ENCODE results near the gene DNAH3.

DNA sequence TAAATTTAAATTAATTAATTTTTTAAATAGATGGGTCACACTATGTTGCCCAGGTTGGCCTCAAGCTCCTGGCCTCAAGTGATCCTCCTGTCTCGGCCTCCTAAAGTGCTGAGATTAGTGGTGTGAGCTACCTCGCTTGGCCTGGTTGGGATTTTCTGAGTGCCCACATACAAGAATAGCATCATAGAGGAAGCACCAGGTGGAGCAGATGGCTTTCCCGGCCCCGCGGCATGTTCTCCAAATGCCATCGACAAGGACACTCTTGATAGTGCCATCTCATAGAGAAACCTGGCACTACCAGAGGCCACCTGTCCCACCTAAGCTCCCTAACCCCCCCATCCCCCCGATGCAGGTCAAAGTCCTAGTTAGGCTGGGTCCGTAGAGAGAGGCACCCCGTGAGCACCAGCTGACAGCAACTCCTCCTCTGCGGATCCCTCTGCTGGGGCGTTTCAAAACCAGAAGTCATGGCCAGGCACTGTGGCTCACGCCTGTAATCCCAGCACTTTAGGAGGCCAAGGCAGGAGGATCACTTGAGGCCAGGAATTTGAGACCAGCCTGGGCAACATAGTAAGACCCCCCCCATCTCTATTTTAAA is 65.9 kb downstream of the DNAH3 start:
- TF ChIP-seq, protein P1, sequence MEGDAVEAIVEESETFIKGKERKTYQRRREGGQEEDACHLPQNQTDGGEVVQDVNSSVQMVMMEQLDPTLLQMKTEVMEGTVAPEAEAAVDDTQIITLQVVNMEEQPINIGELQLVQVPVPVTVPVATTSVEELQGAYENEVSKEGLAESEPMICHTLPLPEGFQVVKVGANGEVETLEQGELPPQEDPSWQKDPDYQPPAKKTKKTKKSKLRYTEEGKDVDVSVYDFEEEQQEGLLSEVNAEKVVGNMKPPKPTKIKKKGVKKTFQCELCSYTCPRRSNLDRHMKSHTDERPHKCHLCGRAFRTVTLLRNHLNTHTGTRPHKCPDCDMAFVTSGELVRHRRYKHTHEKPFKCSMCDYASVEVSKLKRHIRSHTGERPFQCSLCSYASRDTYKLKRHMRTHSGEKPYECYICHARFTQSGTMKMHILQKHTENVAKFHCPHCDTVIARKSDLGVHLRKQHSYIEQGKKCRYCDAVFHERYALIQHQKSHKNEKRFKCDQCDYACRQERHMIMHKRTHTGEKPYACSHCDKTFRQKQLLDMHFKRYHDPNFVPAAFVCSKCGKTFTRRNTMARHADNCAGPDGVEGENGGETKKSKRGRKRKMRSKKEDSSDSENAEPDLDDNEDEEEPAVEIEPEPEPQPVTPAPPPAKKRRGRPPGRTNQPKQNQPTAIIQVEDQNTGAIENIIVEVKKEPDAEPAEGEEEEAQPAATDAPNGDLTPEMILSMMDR (conservative IDR thresholded peaks at IDR 0.05): no peak
- TF ChIP-seq EZH2 (IDR thresholded peaks at IDR 0.05; ENCODE audit: low read depth): no peak

Data from PC-9 (cell line).